CD4-positive, alpha-beta T cell treated with Interleukin-1 beta for 1 hour (primary cell): ENCODE data around the gene ANKRD35.
A peak's percentile ranks its signal among the peaks of the same experiment; 100 is the strongest.
"Not testable (repeated sequence)": the region's sequence is repeated elsewhere in the genome, so short reads cannot be mapped to it uniquely, and the experiment has no call there.

Source experiments
- DNase-seq, 2 donors: peaks; one replicate each; pipeline ENCODE4 v3.0.0-alpha.2; 2020 to 2022

The ANKRD35 gene

GRCh38 chr1:145885738-145886287, at the start of gene ANKRD35:
Gene ANKRD35 (minus strand): TSS chr1:145885866. CDS start chr1:145885758, 108 bp downstream.
- DNase-seq = peak; percentile 85 to 87

- peak; percentile 37 to 47 for DNase-seq
These were observed 46.9 kb upstream of the ANKRD35 start for GRCh38 chr1:145932522-145933009.

GRCh38 chr1:145927916-145928643, 42.4 kb upstream of the ANKRD35 start:
- no peak for DNase-seq

- DNase-seq = peak; percentile 97 to 98
These were observed 41.6 kb upstream of the ANKRD35 start, which contains the start of gene RBM8A for GRCh38 chr1:145927063-145927886. Gene RBM8A (minus strand): TSS chr1:145927484. CDS start chr1:145927426, 58 bp downstream.

GRCh38 chr1:145926686-145927062, 41.0 kb upstream of the ANKRD35 start:
- DNase-seq = no peak

GRCh38 chr1:145922266-145922665, 36.6 kb upstream of the ANKRD35 start:
- no peak for DNase-seq

- DNase-seq = not testable (repeated sequence)
These were observed 34.6 kb upstream of the ANKRD35 start for GRCh38 chr1:145920297-145920696.

- peak; percentile 14 to 17 for DNase-seq
These were observed 33.6 kb upstream of the ANKRD35 start for GRCh38 chr1:145918992-145919939.

GRCh38 chr1:145918144-145918991, 32.7 kb upstream of the ANKRD35 start, which contains the start of gene PEX11B:
Gene PEX11B (minus strand): TSS chr1:145918717. CDS start chr1:145918688, 29 bp downstream.
- peak; percentile 93 to 94 for DNase-seq

GRCh38 chr1:145917595-145917994, 31.9 kb upstream of the ANKRD35 start:
- DNase-seq = no peak

GRCh38 chr1:145916745-145917144, 31.1 kb upstream of the ANKRD35 start:
- no peak for DNase-seq

- no peak for DNase-seq
These were observed 26.5 kb upstream of the ANKRD35 start for GRCh38 chr1:145912128-145912641.

- no peak for DNase-seq
These were observed 23.0 kb upstream of the ANKRD35 start for GRCh38 chr1:145908653-145909052.

GRCh38 chr1:145906954-145907753, 21.5 kb upstream of the ANKRD35 start:
- DNase-seq = no peak

GRCh38 chr1:145901312-145902021, 15.8 kb upstream of the ANKRD35 start:
- no peak for DNase-seq

- DNase-seq = no peak
These were observed 13.1 kb upstream of the ANKRD35 start for GRCh38 chr1:145898756-145899155.

- DNase-seq = no peak
These were observed 12.3 kb upstream of the ANKRD35 start for GRCh38 chr1:145897969-145898368.

- no peak for DNase-seq
These were observed 9.8 kb upstream of the ANKRD35 start for GRCh38 chr1:145895471-145895870.
